SK-N-SH treated with all-trans-retinoic acid at 6 μM for 48 hours (cell line): Measurements from ENCODE around the gene BCAM.

Experiments
- ISL1 ChIP-seq: fragments of 250-450 bp; sonication (Bioruptor Pico); IDR thresholded peaks from 2 replicates; pipeline ENCODE4 v2.1.2; 2022; ENCODE audit warnings: mild to moderate bottlenecking, moderate library complexity
- PATZ1 ChIP-seq: fragments of 250-450 bp; sonication (Bioruptor Pico); IDR thresholded peaks from 2 replicates; pipeline ENCODE4 v1.8.0; 2020; ENCODE audit warnings: mild to moderate bottlenecking, moderate library complexity, borderline replicate concordance
- RARB ChIP-seq: fragments of 250-450 bp; sonication (Bioruptor Pico); IDR thresholded peaks from 2 replicates; pipeline ENCODE4 v1.8.0; 2021; ENCODE audit warnings: mild to moderate bottlenecking, moderate library complexity
- TCF4 ChIP-seq: fragments of 250-450 bp; sonication (Bioruptor Pico); IDR thresholded peaks from 2 replicates; pipeline ENCODE4 v1.8.0; 2021; ENCODE audit warnings: mild to moderate bottlenecking, moderate library complexity, borderline replicate concordance
- TOX ChIP-seq: fragments of 250-450 bp; sonication (Bioruptor Pico); IDR thresholded peaks from 2 replicates; pipeline ENCODE4 v1.8.0; 2021; ENCODE audit warnings: mild to moderate bottlenecking, moderate library complexity, borderline replicate concordance
- ZFP3 ChIP-seq: fragments of 250-450 bp; sonication (Bioruptor Pico); IDR thresholded peaks from 2 replicates; pipeline ENCODE4 v1.5.0; 2020; ENCODE audit warnings: mild to moderate bottlenecking, moderate library complexity
- ZFP30 ChIP-seq: fragments of 450-650 bp; formaldehyde crosslinking; IDR thresholded peaks from 2 replicates; pipeline ENCODE4 v1.5.0; 2022; ENCODE audit warnings: mild to moderate bottlenecking, moderate library complexity
- TF ChIP-seq, protein P1 (sequence below): fragments of 250-450 bp; sonication (Bioruptor Pico); IDR thresholded peaks from 2 replicates; pipeline ENCODE4 v1.5.1; 2021; ENCODE audit warnings: mild to moderate bottlenecking, moderate library complexity
- TF ChIP-seq, protein P2 (sequence below): fragments of 250-450 bp; sonication (Bioruptor Pico); IDR thresholded peaks from 2 replicates; pipeline ENCODE4 v1.5.1; 2020; ENCODE audit warnings: low read depth, mild to moderate bottlenecking, moderate library complexity

GRCh38 chr19:44865196-44865767 is 56.4 kb downstream of the BCAM start:
- no peak for TF ChIP-seq TOX (CRISPR knock-in tag)
- TF ChIP-seq, protein P1, sequence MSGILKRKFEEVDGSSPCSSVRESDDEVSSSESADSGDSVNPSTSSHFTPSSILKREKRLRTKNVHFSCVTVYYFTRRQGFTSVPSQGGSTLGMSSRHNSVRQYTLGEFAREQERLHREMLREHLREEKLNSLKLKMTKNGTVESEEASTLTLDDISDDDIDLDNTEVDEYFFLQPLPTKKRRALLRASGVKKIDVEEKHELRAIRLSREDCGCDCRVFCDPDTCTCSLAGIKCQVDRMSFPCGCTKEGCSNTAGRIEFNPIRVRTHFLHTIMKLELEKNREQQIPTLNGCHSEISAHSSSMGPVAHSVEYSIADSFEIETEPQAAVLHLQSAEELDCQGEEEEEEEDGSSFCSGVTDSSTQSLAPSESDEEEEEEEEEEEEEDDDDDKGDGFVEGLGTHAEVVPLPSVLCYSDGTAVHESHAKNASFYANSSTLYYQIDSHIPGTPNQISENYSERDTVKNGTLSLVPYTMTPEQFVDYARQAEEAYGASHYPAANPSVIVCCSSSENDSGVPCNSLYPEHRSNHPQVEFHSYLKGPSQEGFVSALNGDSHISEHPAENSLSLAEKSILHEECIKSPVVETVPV (CRISPR knock-in tag): no peak
- TF ChIP-seq ZFP3 (CRISPR knock-in tag): no peak
- TF ChIP-seq ISL1 (CRISPR knock-in tag): no peak
- no peak for TF ChIP-seq PATZ1
- no peak for TF ChIP-seq ZFP30 (CRISPR knock-in tag)
- TF ChIP-seq TCF4 (CRISPR knock-in tag): no peak
- no peak for TF ChIP-seq RARB
- TF ChIP-seq, protein P2, sequence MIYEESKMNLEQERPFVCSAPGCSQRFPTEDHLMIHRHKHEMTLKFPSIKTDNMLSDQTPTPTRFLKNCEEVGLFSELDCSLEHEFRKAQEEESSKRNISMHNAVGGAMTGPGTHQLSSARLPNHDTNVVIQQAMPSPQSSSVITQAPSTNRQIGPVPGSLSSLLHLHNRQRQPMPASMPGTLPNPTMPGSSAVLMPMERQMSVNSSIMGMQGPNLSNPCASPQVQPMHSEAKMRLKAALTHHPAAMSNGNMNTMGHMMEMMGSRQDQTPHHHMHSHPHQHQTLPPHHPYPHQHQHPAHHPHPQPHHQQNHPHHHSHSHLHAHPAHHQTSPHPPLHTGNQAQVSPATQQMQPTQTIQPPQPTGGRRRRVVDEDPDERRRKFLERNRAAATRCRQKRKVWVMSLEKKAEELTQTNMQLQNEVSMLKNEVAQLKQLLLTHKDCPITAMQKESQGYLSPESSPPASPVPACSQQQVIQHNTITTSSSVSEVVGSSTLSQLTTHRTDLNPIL (CRISPR knock-in tag): no peak
